AG09309 (cell line): Measurements from ENCODE around the gene ACTRT2.

Experiments used
- DNase-seq: peaks from one replicate; pipeline ENCODE4 v3.0.0-alpha.2; 2010; ENCODE audit warnings: low read depth
- H3K4me3 ChIP-seq: 2 replicates; pipeline ENCODE4 v1.5.1; 2011; ENCODE audit warnings: mild to moderate bottlenecking, low read depth, low read length, moderate library complexity; ENCODE audit not compliant: control insufficient read depth
- CTCF ChIP-seq: IDR thresholded peaks from 2 replicates; pipeline ENCODE4 v1.5.1; 2011; ENCODE audit warnings: mild to moderate bottlenecking, low read depth, low read length, inconsistent platforms; ENCODE audit not compliant: insufficient read depth, control insufficient read depth; ENCODE audit errors: missing control alignments

Gene ACTRT2

GRCh38 chr1:2980073-2980791 lies 41.0 kb upstream of the ACTRT2 start:
- no peak for DNase-seq
- TF ChIP-seq CTCF = no peak

GRCh38 chr1:2980849-2981248 lies 40.4 kb upstream of the ACTRT2 start:
- DNase-seq = no peak
- H3K4me3 ChIP-seq = no peak overlapping the region
- no peak for TF ChIP-seq CTCF

More at GRCh38 chr1:2980073-2980791, 41.0 kb upstream of the ACTRT2 start:
- H3K4me3 ChIP-seq = no peak overlapping the region

GRCh38 chr1:2981388-2981787 lies 39.9 kb upstream of the ACTRT2 start:
- no peak overlapping the region for H3K4me3 ChIP-seq
- no peak for TF ChIP-seq CTCF
- DNase-seq = no peak

- no peak overlapping the region for H3K4me3 ChIP-seq
- no peak for TF ChIP-seq CTCF
- no peak for DNase-seq
These were observed 39.2 kb upstream of the ACTRT2 start for GRCh38 chr1:2981981-2982614.

- H3K4me3 ChIP-seq = no peak overlapping the region
- no peak for TF ChIP-seq CTCF
- DNase-seq = no peak
These were observed 38.5 kb upstream of the ACTRT2 start for GRCh38 chr1:2982615-2983318.

- no peak for TF ChIP-seq CTCF
- no peak overlapping the region for H3K4me3 ChIP-seq
- DNase-seq = no peak
These were observed 38.0 kb upstream of the ACTRT2 start for GRCh38 chr1:2983319-2983705.
